Activated CD4-positive, alpha-beta memory T cell treated with anti-CD3 and anti-CD28 coated beads, Interleukin-2, amount 10 ng/mL, durations not matched to agents 7 days and 5 days (primary cell): ENCODE measurements around the gene MPZL2. TPM values are rescaled to one million over a fixed set of nuclear protein-coding genes. Genes with fewer than 3 reads are reported as not detected.

Experiments used
- CTCF ChIA-PET: fragments of 350-600 bp; sonication (Branson Sonifier 250); formaldehyde crosslinking; loops from one replicate; lab custom pipeline; 2021; ENCODE audit warnings: antibody characterized with exemption, inconsistent platforms; lab: Charles Lee
- POLR2A ChIA-PET: fragments of 350-600 bp; sonication (Branson Sonifier 250); formaldehyde crosslinking; loops from one replicate; lab custom pipeline; 2021; ENCODE audit warnings: antibody characterized with exemption; lab: Charles Lee
- DNase-seq: peaks from one replicate; pipeline ENCODE4 v3.0.0-alpha.2; 2020
- H3K27ac Mint-ChIP-seq: one replicate; pipeline ENCODE4 v1.8.0; 2021; ENCODE audit warnings: mild to moderate bottlenecking, mixed read lengths
- H3K27me3 Mint-ChIP-seq: one replicate; pipeline ENCODE4 v1.8.0; 2021; ENCODE audit warnings: mixed read lengths
- H3K36me3 Mint-ChIP-seq: one replicate; pipeline ENCODE4 v1.8.0; 2021; ENCODE audit warnings: low read depth, mixed read lengths
- H3K4me1 Mint-ChIP-seq: one replicate; pipeline ENCODE4 v1.8.0; 2021; ENCODE audit warnings: mixed read lengths
- H3K4me3 Mint-ChIP-seq: one replicate; pipeline ENCODE4 v1.8.0; 2021; ENCODE audit warnings: mild to moderate bottlenecking, mixed read lengths
- H3K9me3 Mint-ChIP-seq: one replicate; pipeline ENCODE4 v1.8.0; 2021; ENCODE audit warnings: mixed read lengths
- total RNA-seq, 2 experiments: library from RNA; stranded (reverse); gene quantifications; one replicate each; pipeline ENCODE4 v1.2.3, GENCODE V29; 2021

MPZL2 gene
- total RNA-seq, 2 experiments from 2014 or later, result 3.8 to 5.3 TPM

DNA sequence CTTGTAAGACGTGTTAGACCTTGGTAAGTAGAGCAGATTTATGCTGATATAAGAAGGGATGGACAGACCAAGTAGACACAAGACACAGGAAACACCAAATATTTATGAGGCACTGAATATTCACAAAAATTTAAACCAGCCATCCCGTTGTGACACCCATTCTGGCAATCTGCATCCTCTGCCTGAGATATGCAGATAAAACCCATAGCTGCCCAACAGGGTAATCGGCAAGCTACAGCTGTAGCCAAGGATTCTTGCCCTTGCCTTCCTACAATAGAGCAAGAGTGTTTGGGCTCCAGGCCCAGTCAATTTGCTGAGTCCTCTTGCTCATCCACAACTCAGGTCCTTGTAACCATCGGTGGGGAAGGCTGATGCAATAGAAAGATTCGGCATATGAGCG is 18.5 kb upstream of the MPZL2 start:
- Mint-ChIP-seq H3K27me3 (no peaks in the 10 kb centered on the region), H3K27ac (no peak overlapping the region), H3K9me3 (no peaks in the 10 kb centered on the region), H3K36me3 (no peaks in the 10 kb centered on the region), H3K4me1 (peaks cover 26% of the 10 kb centered on the region), H3K4me3 (no peak overlapping the region)
- ChIA-PET CTCF (interaction anchor here (0.5 to 7.0 kb wide), 5 partner anchors 9 to 423 kb away, joined by 4 to 49 read pairs (median 4); no protein-coding TSS in a partner anchor), POLR2A (interaction anchor here (0.7 to 1.3 kb wide), 3 partner anchors 9 to 23 kb away, joined by 3 to 4 read pairs (median 3); partner anchors contain the start of gene CD3E)
- DNase-seq, result no peak

DNA sequence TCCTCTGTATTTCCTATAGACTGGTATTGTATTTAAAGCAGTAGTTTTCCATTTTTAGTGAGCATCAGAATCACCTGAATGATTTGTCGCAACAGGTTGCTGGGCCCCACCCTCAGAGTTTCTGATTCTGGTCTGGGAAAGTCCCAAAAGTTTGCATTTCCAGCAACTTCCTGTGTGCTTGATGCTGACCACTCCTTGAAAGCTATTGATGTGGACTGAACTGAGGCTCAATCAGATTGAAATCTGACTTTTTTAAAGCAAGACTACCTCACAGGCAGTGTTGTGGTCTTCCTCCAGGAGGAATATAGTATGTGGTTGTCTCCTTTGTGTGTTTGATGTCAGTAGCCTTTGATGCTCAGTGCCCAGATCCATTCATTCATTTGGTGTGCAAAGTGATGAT is 17.2 kb upstream of the MPZL2 start:
- Mint-ChIP-seq H3K36me3 (no peaks in the 10 kb centered on the region), H3K4me1 (peaks cover 39% of the 10 kb centered on the region), H3K9me3 (no peaks in the 10 kb centered on the region), H3K4me3 (no peak overlapping the region), H3K27me3 (no peaks in the 10 kb centered on the region), H3K27ac (no peak overlapping the region)
- DNase-seq, result no peak
- CTCF ChIA-PET, result interaction anchor here (0.8 to 7.0 kb wide), 6 partner anchors 10 to 181 kb away, joined by 3 to 49 read pairs (median 5); no protein-coding TSS in a partner anchor
- POLR2A ChIA-PET, result interaction anchor here (0.9 to 1.2 kb wide), 2 partner anchors 30 to 65 kb away, joined by 3 to 4 read pairs; partner anchors contain the start of gene MPZL3

DNA sequence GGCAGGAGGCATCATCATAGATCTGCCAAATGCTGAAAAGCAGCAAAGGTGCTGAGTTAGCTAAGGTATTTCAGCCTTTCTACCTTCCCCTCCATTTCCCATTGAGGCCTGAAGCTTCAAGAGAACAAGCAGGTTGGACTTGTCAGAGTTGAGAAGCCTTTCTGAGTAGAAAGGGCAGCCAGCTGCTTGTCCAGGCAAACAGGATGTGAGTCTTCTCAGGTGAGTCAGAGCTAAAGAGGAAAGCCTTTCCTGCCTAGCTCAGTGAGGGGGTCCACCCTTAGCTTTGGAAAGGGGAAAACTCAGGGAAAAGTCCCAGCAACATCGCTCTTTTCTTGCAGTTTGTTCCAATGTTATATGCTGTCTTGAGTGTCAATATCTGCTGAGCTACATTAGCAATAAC is 13.2 kb upstream of the MPZL2 start:
- Mint-ChIP-seq H3K36me3 (no peaks in the 10 kb centered on the region), H3K4me3 (no peak overlapping the region), H3K27ac (peak overlapping the region; percentile 34), H3K9me3 (no peaks in the 10 kb centered on the region), H3K4me1 (peaks cover 44% of the 10 kb centered on the region), H3K27me3 (peaks cover 2% of the 10 kb centered on the region)
- POLR2A ChIA-PET, result interaction anchor here (0.6 to 1.3 kb wide), 2 partner anchors 23 to 35 kb away, joined by 3 read pairs; no protein-coding TSS in a partner anchor
- CTCF ChIA-PET, result interaction anchor here (0.6 to 3.7 kb wide), 12 partner anchors 9 to 125 kb away, joined by 3 to 20 read pairs (median 4); partner anchors contain the start of gene MPZL2
- DNase-seq, result no peak

DNA sequence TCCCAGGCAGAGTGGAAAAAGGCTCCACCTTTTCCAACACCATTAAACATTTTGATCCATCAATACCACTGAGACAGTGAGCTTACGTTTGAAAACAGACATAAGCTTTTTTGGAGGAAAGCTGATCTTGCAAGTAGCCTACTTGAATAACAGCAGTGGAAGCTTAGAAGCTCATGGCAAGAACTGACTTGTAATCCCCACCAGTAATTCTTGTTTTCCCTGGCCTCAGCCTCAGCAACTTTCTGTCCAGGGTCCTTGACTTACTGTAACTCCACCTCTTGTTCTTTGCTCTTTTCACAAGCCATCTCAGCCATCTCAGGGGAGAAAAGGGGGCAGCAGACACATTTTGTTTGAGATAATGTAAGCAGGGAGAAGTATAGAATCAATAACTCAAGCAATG is 12.3 kb upstream of the MPZL2 start:
- ChIA-PET POLR2A (interaction anchor here (1.0 to 1.9 kb wide), 4 partner anchors 9 to 83 kb away, joined by 3 to 8 read pairs (median 6); partner anchors contain the start of genes MPZL2 and UBE4A), CTCF (interaction anchor here (0.6 to 3.7 kb wide), 8 partner anchors 12 to 328 kb away, joined by 3 to 20 read pairs (median 4); partner anchors contain the start of gene MPZL2)
- Mint-ChIP-seq H3K36me3 (no peaks in the 10 kb centered on the region), H3K4me1 (peaks cover 41% of the 10 kb centered on the region), H3K27ac (peak overlapping the region; percentile 13), H3K4me3 (no peak overlapping the region), H3K27me3 (peaks cover 2% of the 10 kb centered on the region), H3K9me3 (no peaks in the 10 kb centered on the region)
- DNase-seq, result no peak

DNA sequence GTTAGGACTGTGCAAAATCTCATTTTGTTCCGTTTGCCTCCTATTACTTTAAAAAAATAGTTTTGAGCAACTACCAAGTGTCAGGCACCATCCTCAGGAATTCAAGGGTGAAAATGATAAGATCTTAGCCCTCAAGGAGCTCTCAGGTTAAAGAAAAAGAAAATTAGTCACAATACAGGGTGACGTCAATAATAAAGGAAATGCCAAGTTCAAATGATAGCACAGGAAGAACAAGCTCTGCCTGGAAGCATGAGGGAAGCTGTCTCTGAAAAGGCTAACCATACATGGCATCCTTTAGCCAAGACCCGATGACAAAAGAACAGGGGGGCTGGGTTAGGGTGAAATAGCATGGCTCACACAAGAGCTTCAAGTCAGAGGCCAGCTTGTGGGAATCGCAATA is 11.1 kb upstream of the MPZL2 start:
- ChIA-PET POLR2A (interaction anchor here (0.6 to 1.9 kb wide), 4 partner anchors 10 to 1011 kb away, joined by 3 to 8 read pairs (median 4); partner anchors contain the start of genes MPZL2 and UBE4A), CTCF (interaction anchor here (3.4 to 3.7 kb wide), 3 partner anchors 11 to 77 kb away, joined by 17 to 20 read pairs (median 19); partner anchors contain the start of gene MPZL2)
- H3K27ac Mint-ChIP-seq, result no peak overlapping the region
- peaks cover 34% of the 10 kb centered on the region for H3K4me1 Mint-ChIP-seq
- peaks cover 3% of the 10 kb centered on the region for H3K27me3 Mint-ChIP-seq
- no peak for DNase-seq
- H3K9me3 Mint-ChIP-seq, result no peaks in the 10 kb centered on the region
- H3K36me3 Mint-ChIP-seq, result no peaks in the 10 kb centered on the region
- no peak overlapping the region for H3K4me3 Mint-ChIP-seq

DNA sequence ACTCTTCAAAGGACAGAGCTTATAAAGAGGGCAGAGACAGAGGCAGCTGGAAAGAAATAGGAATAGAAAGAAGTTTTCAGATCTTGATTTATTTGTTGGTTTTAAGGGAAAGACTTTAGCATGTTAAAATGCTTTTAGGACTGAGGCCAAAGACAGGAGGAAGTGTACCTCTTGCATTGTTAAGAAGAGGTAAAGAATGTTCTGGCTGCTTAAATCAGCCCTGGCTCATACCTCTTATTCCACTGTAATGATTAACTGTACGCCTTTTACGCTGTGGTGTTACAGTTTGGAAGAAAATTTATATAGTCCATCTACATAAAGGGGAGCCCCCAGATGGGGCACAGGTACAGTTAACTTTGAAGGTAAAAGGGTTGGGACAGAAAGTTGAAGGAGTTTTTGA is 10.1 kb upstream of the MPZL2 start:
- POLR2A ChIA-PET, result interaction anchor here (1.5 kb wide), 1 partner anchor 10 kb away, joined by 4 read pairs; no protein-coding TSS in a partner anchor
- no peak overlapping the region for H3K4me3 Mint-ChIP-seq
- H3K36me3 Mint-ChIP-seq, result no peaks in the 10 kb centered on the region
- no peaks in the 10 kb centered on the region for H3K9me3 Mint-ChIP-seq
- H3K4me1 Mint-ChIP-seq, result peaks cover 32% of the 10 kb centered on the region
- peaks cover 9% of the 10 kb centered on the region for H3K27me3 Mint-ChIP-seq
- DNase-seq, result no peak
- CTCF ChIA-PET, result interaction anchor here (0.7 kb wide), 1 partner anchor 75 kb away, joined by 3 read pairs; no protein-coding TSS in a partner anchor
- no peak overlapping the region for H3K27ac Mint-ChIP-seq

DNA sequence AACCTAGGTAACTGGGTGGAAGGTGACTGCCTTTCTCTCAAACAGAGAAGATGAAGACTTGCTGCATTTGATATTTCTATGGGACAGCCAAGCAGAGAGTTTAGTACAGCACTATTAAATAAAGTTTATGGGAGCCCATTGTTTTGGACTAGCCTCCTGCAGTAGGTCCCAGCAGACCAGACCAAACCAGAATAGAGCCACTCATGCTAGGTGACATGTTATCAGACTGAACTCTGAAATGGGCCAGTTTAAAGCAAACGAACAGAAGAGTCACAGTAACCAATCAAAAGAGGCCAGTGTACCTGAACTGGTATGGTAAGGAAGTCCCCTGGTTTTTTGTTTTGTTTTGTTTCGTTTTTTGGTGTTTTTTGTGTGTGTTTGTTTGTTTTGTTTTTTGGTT is 7.9 kb upstream of the MPZL2 start:
- CTCF ChIA-PET, result no interaction called here
- Mint-ChIP-seq H3K36me3 (no peaks in the 10 kb centered on the region), H3K27ac (no peak overlapping the region), H3K9me3 (no peaks in the 10 kb centered on the region), H3K27me3 (peaks cover 9% of the 10 kb centered on the region), H3K4me3 (no peak overlapping the region), H3K4me1 (peaks cover 26% of the 10 kb centered on the region)
- POLR2A ChIA-PET, result interaction anchor here (0.7 kb wide), 1 partner anchor 142 kb away, joined by 3 read pairs; no protein-coding TSS in a partner anchor
- no peak for DNase-seq

DNA sequence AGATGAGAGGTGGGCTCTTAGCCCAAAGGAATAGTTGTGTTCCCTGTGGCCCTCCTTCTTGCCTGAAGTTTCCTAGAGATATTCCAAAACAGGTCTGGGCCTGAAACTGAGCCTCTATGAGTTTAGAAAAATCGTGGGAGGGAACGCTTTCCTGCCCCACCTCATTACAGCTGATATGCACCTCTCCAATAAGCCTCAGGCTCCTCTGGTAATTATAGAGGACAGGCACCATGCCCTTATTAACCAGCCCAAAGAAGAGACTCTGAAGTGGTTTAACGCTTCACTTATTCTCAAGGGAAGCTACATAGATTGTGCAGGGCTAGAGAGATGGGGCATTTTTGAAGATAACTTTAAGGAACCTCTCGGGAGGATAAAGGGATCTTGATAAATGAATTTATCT is 3.4 kb upstream of the MPZL2 start:
- H3K4me3 Mint-ChIP-seq, result no peak overlapping the region
- POLR2A ChIA-PET, result interaction anchor here (1.0 kb wide), 1 partner anchor 9 kb away, joined by 5 read pairs; no protein-coding TSS in a partner anchor
- CTCF ChIA-PET, result interaction anchor here (1.1 to 1.5 kb wide), 4 partner anchors 10 to 69 kb away, joined by 3 to 8 read pairs (median 4); no protein-coding TSS in a partner anchor
- no peaks in the 10 kb centered on the region for H3K9me3 Mint-ChIP-seq
- peaks cover 17% of the 10 kb centered on the region for H3K27me3 Mint-ChIP-seq
- no peak for DNase-seq
- H3K27ac Mint-ChIP-seq, result no peak overlapping the region
- H3K36me3 Mint-ChIP-seq, result no peaks in the 10 kb centered on the region
- peaks cover 29% of the 10 kb centered on the region for H3K4me1 Mint-ChIP-seq

DNA sequence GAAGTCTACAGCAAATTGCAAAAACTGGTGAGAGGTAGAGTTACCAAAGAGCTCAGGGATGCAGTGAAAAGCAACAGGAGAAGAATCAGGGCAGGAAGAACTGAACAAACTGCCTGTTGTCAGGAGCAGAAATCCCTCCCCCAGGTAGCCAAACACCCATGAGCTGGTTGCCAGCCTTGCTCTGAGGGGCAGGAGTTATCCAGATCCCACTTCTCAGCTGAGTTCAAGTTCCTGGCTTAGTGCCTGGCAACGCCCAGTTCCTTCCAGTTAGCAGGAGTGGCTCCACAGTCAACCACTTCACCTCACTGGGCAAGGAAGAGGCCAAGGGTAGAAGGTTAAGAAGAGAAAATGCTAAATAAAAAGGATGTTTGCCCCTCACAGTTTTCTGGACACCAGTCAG is 1.9 kb upstream of the MPZL2 start:
- Mint-ChIP-seq H3K4me1 (peaks cover 37% of the 10 kb centered on the region), H3K36me3 (peaks cover 5% of the 10 kb centered on the region), H3K4me3 (no peak overlapping the region), H3K27me3 (peaks cover 17% of the 10 kb centered on the region), H3K9me3 (no peaks in the 10 kb centered on the region), H3K27ac (no peak overlapping the region)
- no peak for DNase-seq
- ChIA-PET POLR2A (interaction anchor here (0.8 kb wide), 1 partner anchor 38 kb away, joined by 3 read pairs; the partner anchor contains the start of gene CD3E), CTCF (interaction anchor here (0.9 to 3.7 kb wide), 4 partner anchors 10 to 29 kb away, joined by 3 to 19 read pairs (median 4); no protein-coding TSS in a partner anchor)

DNA sequence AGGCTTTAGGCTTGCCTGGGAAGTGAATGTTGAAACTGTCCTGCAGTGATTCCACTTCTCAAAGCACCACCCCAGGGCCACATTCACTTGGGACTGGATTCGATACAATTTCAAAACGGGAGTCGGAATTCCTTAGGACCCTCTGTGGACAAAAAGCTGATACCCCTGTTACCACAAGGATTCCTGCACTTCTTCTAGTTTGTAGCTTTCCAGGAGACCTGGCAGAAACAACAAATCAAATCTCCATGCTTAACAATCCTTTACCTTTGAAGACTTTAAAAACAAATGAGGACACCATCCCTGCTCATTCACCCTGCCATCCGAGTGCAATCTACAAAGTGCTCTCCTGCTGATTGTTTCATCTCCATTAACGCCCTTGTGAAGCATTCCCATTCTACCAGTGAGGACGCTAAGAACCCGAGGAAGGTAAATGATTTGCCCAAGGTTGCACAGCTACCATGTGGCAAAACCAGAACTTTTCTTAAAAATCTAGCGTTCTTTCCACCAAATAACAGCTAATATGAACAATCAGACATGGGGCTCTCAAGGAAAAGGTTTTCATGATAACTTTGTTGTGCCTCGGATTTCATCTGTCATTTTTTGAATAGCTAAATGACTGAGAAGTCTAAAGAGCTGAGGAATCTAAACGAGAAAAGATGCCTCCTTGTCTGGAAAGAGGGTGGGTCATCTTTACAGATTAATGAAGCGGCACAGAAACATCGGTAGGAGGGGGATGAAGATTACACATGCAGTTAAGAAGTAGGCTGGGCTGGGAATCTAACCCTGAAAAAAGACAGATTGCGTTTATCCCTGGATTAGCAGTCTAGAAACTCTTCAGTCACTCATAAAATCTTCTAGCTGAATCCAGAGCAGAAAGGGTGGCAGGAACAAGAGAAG is 720 bp upstream of the MPZL2 start:
- ChIA-PET CTCF (interaction anchor here (0.7 to 3.7 kb wide), 11 partner anchors 8 to 305 kb away, joined by 3 to 19 read pairs (median 4); partner anchors contain the start of gene MPZL3), POLR2A (interaction anchor here (0.7 to 2.1 kb wide), 6 partner anchors 10 to 63 kb away, joined by 3 to 8 read pairs (median 3); partner anchors contain the start of gene MPZL3)
- Mint-ChIP-seq H3K36me3 (peaks cover 5% of the 10 kb centered on the region), H3K27ac (no peak overlapping the region), H3K27me3 (peaks cover 12% of the 10 kb centered on the region), H3K4me1 (peaks cover 42% of the 10 kb centered on the region), H3K4me3 (peak overlapping the region; percentile 6), H3K9me3 (no peaks in the 10 kb centered on the region)
- DNase-seq, result no peak

DNA sequence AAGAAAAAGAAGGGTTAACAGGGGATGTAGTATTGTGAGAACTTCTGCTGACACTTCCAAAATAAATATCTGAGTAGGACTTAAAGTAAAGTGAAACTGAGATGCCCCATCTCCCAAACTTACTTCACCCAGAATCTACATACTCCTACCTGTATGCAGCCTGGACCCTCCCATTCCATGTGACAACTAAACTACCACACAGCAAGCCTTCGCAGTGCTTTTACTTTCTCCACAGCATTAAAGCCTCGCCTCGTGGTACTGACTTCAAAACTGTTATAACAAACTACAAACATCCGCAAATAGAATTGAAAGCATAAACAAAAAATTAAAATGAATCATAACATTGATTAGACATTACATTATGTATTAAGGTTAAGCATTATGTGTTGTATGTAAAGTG is 985 bp downstream of the MPZL2 start:
- DNase-seq, result no peak
- Mint-ChIP-seq H3K4me1 (peaks cover 42% of the 10 kb centered on the region), H3K27me3 (peaks cover 10% of the 10 kb centered on the region), H3K9me3 (no peaks in the 10 kb centered on the region), H3K27ac (no peak overlapping the region), H3K4me3 (peak overlapping the region; percentile 72), H3K36me3 (peaks cover 11% of the 10 kb centered on the region)
- CTCF ChIA-PET, result interaction anchor here (1.1 to 3.7 kb wide), 5 partner anchors 11 to 82 kb away, joined by 3 to 19 read pairs (median 9); partner anchors contain the start of gene MPZL3
- POLR2A ChIA-PET, result interaction anchor here (1.0 to 1.8 kb wide), 4 partner anchors 11 to 47 kb away, joined by 3 to 5 read pairs (median 4); partner anchors contain the start of genes JAML and MPZL3

DNA sequence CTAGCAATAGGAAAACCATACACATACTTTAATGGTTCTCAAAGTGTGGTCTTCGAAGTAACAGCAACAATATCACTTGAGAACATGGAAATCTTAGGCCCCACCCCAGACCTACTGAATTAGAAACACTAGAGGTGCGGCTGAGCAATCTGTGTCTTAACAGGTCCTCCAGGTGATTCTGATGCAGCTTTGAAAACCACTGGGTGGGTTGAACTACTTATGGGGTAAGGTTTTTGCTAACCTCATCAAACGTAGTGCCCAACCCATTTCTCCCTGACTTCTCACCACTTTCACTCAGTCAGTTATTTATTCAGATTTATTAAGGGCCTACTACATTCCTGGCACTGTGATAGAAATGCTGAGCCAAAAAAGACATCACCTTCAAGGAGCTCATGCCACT is 3.7 kb downstream of the MPZL2 start:
- Mint-ChIP-seq H3K27me3 (peaks cover 7% of the 10 kb centered on the region), H3K36me3 (peaks cover 11% of the 10 kb centered on the region), H3K27ac (no peak overlapping the region), H3K4me1 (peaks cover 41% of the 10 kb centered on the region), H3K9me3 (no peaks in the 10 kb centered on the region), H3K4me3 (no peak overlapping the region)
- ChIA-PET POLR2A (interaction anchor here (1.0 to 1.3 kb wide), 3 partner anchors 21 to 109 kb away, joined by 3 read pairs; no protein-coding TSS in a partner anchor), CTCF (interaction anchor here (1.2 to 3.7 kb wide), 5 partner anchors 24 to 116 kb away, joined by 3 to 31 read pairs (median 4); no protein-coding TSS in a partner anchor)
- no peak for DNase-seq
